Measurements from ENCODE around the gene GLRX2. TPM values are rescaled to one million over a fixed set of nuclear protein-coding genes. Genes with fewer than 3 reads are reported as not detected.
A peak's percentile ranks its signal among the peaks of the same experiment; 100 is the strongest.
"Not testable (repeated sequence)": the region's sequence is repeated elsewhere in the genome, so short reads cannot be mapped to it uniquely, and the experiment has no call there.

The GLRX2 gene
- total RNA-seq, 1 experiment from 2014 or later, result 74.2 TPM

DNA sequence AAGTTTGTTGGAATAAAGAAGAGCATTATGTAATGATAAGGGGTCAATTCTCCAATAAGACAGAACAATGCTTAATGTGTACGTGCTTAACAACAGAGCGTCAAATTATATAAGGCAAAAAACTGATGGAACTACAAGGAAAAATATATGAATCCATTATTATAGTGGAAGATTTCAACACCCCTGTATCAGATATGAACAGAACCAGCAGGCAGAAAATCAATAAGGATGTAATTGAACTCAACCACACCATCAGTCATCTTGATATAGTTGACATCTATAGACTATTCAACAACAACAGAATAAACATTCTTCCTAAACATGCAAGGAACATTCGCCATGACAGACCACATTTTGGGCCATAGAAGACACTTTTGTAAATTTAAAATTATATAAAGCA is 13.0 kb upstream of the GLRX2 start:
- ChIA-PET POLR2A (interaction anchor here (7.4 kb wide), 1 partner anchor 11 kb away, joined by 302 read pairs; the partner anchor contains the start of gene GLRX2), CTCF (interaction anchor here (6.0 kb wide), 1 partner anchor 12 kb away, joined by 114 read pairs; the partner anchor contains the start of gene GLRX2)
- Mint-ChIP-seq H3K4me3 (ENCODE audit: unreplicated experiment) (no peak overlapping the region), H3K27ac (ENCODE audit: low read depth, unreplicated experiment) (no peak overlapping the region), H3K9me3 (ENCODE audit: unreplicated experiment) (no peaks in the 10 kb centered on the region), H3K4me1 (ENCODE audit: insufficient read depth, unreplicated experiment) (peaks cover 19% of the 10 kb centered on the region), H3K27me3 (ENCODE audit: insufficient read depth, unreplicated experiment) (no peaks in the 10 kb centered on the region), H3K36me3 (ENCODE audit: insufficient read depth, unreplicated experiment) (no peaks in the 10 kb centered on the region)
- no TSS peak for BruUV-seq (replicated peaks)
- DNase-seq (ENCODE audit: unreplicated experiment), result no peak
- intact Hi-C loops (cut with micrococcal nuclease), result no loop called here
- TF ChIP-seq, protein P1, sequence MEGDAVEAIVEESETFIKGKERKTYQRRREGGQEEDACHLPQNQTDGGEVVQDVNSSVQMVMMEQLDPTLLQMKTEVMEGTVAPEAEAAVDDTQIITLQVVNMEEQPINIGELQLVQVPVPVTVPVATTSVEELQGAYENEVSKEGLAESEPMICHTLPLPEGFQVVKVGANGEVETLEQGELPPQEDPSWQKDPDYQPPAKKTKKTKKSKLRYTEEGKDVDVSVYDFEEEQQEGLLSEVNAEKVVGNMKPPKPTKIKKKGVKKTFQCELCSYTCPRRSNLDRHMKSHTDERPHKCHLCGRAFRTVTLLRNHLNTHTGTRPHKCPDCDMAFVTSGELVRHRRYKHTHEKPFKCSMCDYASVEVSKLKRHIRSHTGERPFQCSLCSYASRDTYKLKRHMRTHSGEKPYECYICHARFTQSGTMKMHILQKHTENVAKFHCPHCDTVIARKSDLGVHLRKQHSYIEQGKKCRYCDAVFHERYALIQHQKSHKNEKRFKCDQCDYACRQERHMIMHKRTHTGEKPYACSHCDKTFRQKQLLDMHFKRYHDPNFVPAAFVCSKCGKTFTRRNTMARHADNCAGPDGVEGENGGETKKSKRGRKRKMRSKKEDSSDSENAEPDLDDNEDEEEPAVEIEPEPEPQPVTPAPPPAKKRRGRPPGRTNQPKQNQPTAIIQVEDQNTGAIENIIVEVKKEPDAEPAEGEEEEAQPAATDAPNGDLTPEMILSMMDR (IDR thresholded peaks at IDR 0.05; ENCODE audit: unreplicated experiment), result no peak

DNA sequence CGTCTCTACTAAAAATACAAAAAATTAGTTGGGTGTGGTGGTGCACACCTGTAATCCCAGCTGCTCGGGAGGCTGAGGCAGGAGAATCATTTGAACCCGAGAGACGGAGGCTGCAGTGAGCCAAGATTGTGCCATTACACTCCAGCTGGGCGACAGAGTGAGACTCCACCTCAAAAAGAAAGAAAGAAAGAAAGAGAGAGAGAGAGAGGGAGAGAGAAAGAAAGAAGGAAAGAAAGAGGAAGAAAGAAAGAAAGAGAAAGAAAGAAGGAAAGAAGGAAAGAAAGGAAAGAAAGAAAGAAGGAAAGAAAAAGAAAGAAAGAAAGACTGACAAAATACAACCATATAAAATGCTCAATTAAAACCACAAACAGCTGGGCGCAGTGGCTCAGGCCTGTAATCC is 12.0 kb upstream of the GLRX2 start:
- H3K27ac Mint-ChIP-seq (ENCODE audit: low read depth, unreplicated experiment); DNase-seq (ENCODE audit: unreplicated experiment); BruUV-seq (replicated peaks); H3K36me3 Mint-ChIP-seq (ENCODE audit: insufficient read depth, unreplicated experiment); intact Hi-C loops (cut with micrococcal nuclease); H3K9me3 Mint-ChIP-seq (ENCODE audit: unreplicated experiment); H3K4me3 Mint-ChIP-seq (ENCODE audit: unreplicated experiment); H3K27me3 Mint-ChIP-seq (ENCODE audit: insufficient read depth, unreplicated experiment): not testable (repeated sequence)
- H3K4me1 Mint-ChIP-seq (ENCODE audit: insufficient read depth, unreplicated experiment), result peaks cover 14% of the 10 kb centered on the region
- CTCF ChIA-PET, result interaction anchor here (0.6 kb wide), 1 partner anchor 12 kb away, joined by 3 read pairs; no protein-coding TSS in a partner anchor
- POLR2A ChIA-PET, result interaction anchor here (7.4 kb wide), 1 partner anchor 10 kb away, joined by 302 read pairs; the partner anchor contains the start of gene GLRX2

DNA sequence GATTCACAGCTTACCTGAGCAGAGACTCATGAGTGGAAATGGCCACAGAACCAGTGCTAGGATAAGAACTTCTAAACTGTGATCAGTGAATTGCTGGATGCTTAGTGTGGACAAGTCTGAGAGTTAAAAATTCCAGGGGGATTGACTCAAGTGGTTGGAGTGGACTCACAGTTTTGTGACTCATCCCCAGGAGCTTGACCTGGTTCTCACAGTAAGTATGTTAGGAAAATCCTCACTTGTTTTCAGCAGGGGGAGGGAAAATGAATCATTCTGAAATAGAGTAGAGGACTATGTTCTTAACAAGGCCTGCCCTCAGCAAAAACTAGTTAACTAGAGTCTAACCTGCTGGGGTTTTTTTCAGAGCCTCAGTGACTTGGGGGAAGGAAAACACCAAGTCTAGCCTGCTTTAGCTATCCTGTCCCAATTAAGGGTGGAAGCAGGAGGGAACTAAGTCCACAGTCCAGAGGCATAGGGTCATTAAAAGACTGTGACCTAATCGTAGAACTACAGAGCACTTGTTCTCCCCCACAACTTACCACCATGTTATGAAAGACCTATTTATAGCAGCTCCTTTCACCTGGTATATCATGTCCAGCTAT is 10.5 kb upstream of the GLRX2 start:
- BruUV-seq (replicated peaks), result no TSS peak
- Mint-ChIP-seq H3K4me1 (ENCODE audit: insufficient read depth, unreplicated experiment) (peaks cover 29% of the 10 kb centered on the region), H3K4me3 (ENCODE audit: unreplicated experiment) (no peak overlapping the region), H3K9me3 (ENCODE audit: unreplicated experiment) (no peaks in the 10 kb centered on the region), H3K36me3 (ENCODE audit: insufficient read depth, unreplicated experiment) (no peaks in the 10 kb centered on the region), H3K27me3 (ENCODE audit: insufficient read depth, unreplicated experiment) (no peaks in the 10 kb centered on the region), H3K27ac (ENCODE audit: low read depth, unreplicated experiment) (peak overlapping the region; percentile 70)
- ChIA-PET POLR2A (interaction anchor here (0.6 to 1.4 kb wide), 4 partner anchors 8 to 84 kb away, joined by 3 to 29 read pairs (median 4); partner anchors contain the start of genes GLRX2, RO60 and UCHL5), CTCF (no interaction called here)
- peak; percentile 97 for DNase-seq (ENCODE audit: unreplicated experiment)
- TF ChIP-seq, protein P1 (IDR thresholded peaks at IDR 0.05; ENCODE audit: unreplicated experiment), result no peak
- intact Hi-C loops (cut with micrococcal nuclease), result no loop called here

DNA sequence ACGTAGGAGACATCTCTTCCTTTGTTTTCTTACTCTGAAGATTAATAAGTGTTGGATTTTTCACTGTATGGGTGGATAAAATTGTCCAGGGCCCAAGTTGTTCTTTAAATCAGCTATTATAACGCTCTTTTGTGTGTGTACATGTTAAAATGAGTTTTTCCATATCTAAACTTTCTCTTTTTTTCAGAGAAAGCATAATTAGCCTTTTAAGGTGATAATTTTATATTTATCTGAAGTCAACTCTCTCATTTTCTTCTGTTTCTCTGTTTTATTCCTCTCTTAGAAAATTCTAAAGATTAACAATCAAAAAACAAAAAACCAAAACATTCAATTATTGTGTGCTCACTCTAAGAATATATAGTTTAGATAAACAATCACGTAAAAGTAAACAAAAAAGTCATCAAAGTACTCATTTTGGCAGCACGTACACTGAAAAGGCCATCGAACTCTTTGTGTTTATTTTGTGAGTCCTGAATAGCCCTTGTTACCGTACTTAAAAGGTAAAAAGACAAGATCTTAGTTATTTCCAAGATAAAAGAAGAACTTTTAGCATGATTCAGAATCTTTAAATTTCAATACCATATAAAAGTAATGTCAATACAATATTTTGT is 9.4 kb upstream of the GLRX2 start:
- ChIA-PET POLR2A (interaction anchor here (14.1 kb wide), 1 partner anchor 6 kb away, joined by 302 read pairs; the partner anchor contains the start of gene CDC73), CTCF (no interaction called here)
- Mint-ChIP-seq H3K27me3 (ENCODE audit: insufficient read depth, unreplicated experiment) (no peaks in the 10 kb centered on the region), H3K4me3 (ENCODE audit: unreplicated experiment) (no peak overlapping the region), H3K36me3 (ENCODE audit: insufficient read depth, unreplicated experiment) (no peaks in the 10 kb centered on the region), H3K27ac (ENCODE audit: low read depth, unreplicated experiment) (no peak overlapping the region), H3K9me3 (ENCODE audit: unreplicated experiment) (no peaks in the 10 kb centered on the region), H3K4me1 (ENCODE audit: insufficient read depth, unreplicated experiment) (peaks cover 34% of the 10 kb centered on the region)
- intact Hi-C loops (cut with micrococcal nuclease), result no loop called here
- TF ChIP-seq, protein P1 (IDR thresholded peaks at IDR 0.05; ENCODE audit: unreplicated experiment), result no peak
- no peak for DNase-seq (ENCODE audit: unreplicated experiment)
- BruUV-seq (replicated peaks), result no TSS peak
